Stimulated activated CD8-positive, alpha-beta memory T cell treated with anti-CD3 and anti-CD28 coated beads, Interleukin-7, amount 100 ng/mL, for 1 hour (primary cell): Measurements from ENCODE around the gene HSD17B4.
A peak's percentile ranks its signal among the peaks of the same experiment; 100 is the strongest.
"Not testable (repeated sequence)": the region's sequence is repeated elsewhere in the genome, so short reads cannot be mapped to it uniquely, and the experiment has no call there.

Experiments used
- DNase-seq, 2 donors: peaks; one replicate each; pipeline ENCODE4 v3.0.0-alpha.2; 2020; ENCODE audit warnings: low read depth in 2 of 2

Gene HSD17B4

DNA sequence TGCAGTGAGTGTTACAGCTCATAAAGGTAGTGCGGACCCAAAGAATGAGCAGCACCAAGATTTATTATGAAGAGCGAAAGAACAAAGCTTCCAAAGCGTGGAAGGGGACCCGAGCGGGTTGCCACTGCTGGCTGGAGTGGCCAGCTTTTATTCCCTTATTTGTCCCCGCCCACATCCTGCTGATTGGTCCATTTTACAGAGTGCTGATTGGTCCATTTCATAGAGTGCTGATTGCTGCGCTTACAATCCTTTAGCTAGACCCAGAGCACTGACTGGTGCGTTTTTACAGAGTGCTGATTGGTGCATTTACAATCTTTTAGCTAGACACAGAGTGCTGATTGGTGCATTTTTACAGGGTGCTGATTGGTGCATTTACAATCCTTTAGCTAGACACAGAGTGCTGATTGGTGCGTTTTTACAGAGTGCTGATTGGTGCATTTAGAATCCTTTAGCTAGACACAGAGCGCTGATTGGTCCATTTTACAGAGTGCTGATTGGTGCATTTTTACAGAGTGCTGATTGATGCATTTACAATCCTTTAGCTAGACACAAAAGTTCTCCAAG is 19.5 kb upstream of the HSD17B4 start:
- not testable (repeated sequence) for DNase-seq

DNA sequence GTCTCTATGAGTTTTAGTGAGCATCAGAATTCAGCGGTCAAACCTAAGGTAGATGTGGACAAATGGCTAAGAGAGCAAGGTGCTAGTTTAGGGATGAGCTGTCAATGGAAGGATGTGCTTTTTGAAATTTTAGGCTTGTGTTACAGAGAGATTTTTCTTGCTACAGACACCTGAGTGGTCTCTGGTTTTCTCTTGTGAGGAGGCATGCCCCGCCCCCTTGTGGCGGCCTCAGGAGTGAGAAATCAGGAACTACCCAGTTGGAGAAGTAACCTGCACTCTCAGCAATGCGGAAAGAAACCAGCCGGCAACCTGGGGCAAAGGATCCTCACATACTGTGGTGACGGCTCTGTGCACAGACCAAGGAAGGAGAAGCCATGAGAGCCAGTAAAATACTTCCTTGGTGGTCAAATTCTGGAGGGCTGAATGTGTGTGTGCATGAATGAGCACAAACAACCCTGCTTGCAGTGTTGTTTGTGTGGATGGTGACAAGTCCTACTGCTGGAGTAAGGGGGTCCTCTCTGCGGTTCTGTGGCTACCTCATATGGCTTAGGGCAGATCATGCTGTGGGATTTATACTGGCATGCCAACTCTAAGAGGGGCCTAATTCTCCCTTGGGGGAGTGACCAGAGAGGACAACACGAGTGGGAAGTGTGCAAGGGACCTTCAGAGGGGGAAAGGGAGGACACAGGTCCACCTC is 16.7 kb upstream of the HSD17B4 start:
- peak; percentile 41 to 63 for DNase-seq

DNA sequence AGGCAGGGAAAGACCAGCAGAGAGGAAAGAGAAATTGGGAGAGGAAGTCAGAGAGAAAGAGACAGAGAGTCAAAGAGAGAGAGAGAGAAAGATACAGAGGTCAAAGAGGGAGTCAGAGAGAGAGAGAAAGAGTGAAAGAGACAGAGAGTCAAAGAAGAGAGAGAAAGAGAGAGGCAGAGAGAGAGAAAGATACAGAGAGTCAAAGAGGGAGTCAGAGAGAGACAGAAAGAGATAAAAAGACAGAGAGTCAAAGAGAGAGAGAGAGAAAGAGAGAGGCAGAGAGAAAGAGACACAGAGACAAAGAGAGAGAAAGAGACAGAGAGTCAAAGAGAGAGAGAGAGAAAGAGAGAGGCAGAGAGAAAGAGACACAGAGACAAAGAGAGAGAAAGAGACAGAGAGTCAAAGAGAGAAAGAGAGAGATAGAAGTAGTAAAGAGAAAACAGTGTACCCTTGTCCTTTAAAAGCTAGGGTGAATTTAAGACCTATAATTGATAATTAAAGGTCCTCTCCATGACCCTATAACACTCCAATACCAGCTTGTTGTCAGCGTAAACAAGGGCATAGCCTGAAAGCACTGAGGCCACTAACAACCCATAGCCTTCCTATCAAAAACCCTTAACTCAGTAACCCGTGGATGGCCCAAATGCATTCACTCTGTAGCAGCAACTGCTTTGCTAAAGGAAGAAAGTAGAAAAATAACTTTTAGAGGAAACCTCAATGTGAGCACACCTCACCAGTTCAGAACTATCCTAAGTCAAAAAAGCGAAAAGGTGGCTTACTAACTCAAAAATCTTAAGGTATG is 14.3 kb upstream of the HSD17B4 start:
- not testable (repeated sequence) for DNase-seq

DNA sequence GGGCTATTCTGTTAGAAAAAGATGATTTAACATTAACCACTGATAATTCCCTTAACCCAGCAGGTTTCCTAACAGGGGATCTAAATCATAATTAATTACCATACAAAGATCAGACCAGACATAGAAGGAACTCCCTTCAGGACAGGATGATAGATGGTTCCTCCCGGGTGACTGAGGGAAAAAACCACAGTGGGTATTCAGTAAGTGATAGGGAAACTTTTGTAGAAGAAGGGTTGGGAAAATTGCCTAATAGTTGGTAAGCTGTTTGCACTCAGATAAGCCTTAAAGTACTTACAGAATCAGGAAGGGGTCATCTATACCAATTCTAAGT is 13.7 kb upstream of the HSD17B4 start:
- DNase-seq = not testable (repeated sequence)

DNA sequence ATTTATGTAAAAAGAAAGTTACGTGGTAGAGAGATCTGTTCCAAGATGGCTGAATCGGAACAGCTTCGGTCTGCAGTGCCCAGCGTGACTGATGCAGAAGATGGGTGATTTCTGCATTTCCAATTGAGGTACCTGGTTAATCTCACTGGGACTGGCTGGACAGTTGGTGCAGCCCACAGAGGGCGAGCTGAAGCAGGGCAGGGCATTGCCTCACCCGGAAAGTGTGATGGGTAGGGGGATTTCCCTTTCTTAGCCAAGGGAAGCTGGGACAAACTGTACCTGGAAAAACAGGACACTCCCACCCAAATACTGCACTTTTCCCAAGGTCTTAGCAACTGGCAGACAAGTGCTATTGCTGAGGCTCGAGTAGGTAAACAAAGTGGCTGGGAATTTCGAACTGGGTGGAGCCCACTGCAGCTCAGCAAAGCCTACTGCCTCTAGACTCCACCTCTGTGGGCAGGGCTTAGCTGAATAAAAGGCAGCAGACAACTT is 13.1 kb upstream of the HSD17B4 start:
- no peak for DNase-seq

DNA sequence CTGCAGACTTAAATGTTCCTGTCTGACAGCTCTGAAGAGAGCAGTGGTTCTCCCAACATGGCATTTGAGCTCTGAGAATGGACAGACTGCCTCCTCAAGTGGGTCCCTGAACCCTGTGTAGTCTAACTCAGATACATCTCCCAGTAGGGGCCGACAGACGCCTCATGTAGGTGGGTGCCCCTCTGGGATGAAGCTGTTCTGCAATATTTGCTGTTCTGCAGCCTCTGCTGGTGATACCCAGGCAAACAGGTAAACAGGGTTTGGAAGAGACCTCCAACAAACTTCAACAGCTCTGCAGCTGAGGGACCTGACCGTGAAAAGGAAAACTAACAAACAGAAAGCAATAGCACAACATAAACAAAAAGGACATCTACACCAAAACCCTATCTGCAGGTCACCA is 12.7 kb upstream of the HSD17B4 start:
- DNase-seq = not testable (repeated sequence)

DNA sequence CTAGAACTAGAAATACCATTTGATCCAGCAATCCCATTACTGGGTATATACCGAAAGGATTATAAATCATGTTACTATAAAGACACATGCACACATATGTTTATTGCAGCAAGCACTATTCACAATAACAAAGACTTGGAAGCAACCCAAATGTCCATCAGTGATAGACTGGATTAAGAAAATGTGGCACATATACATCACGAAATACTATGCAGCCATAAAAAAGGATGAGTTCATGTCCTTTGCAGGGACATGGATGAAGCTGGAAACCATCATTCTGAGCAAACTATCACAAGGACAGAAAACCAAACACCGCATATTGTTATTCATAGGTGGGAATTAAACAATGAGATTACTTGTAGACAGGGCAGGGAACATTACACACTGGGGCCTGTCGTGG is 7.7 kb upstream of the HSD17B4 start:
- DNase-seq = not testable (repeated sequence)

DNA sequence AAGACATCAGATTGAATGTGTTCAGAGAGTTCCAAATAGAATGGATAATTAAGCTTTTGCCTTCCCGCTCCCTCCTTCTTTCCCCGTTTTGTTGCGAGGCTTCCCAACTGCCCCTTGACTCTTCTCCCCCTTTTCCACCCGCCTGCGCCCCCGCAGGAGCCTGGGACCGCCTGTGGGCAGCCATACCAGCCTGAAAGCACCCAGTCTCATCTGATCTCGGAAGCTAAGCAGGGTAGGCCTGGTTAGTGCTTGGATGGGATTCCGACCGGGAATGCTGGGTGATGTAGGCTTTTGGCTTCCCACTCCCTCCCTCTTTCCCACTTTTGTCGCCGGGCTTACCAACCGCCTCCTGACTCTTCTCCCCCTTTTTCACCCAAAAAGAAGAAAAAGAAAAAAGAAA is 6.8 kb upstream of the HSD17B4 start:
- no peak for DNase-seq

DNA sequence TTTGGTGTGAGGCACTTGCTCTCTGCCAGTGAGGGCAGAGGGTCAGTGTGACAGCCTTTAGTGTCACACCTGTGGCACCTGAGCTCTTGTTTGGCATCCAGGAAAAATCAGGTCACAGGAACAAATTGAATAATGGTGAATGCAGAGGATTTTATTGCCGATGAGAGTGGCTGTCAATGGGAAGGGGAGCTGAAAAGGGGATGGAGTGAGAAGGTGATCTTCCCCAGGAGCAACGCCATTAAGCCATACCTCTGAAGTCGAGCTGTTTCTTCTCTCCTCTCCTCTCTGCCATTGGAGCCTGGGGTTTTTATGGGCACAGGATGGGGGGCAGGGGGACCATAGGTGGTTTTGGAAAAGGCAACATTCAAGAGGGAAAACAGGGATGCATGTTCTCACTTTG is 2.4 kb upstream of the HSD17B4 start:
- no peak for DNase-seq

DNA sequence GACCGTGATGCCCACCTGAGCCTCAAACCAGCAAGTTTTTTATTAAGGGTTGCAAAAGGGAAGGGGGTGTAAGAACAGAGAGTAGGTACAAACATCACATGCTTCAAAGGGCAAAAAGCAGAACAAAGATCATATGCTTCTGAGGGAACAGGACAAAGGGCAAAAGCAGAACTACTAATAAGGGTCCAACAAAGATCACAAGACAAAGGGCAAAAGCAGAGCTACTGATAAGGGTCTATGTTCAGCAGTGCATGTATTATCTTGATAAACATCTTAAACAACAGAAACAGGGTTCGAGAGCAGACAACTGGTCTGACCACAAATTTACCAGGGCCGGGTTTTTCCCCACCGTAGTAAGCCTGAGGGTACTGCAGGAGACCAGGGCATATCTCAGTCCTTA is 1.7 kb upstream of the HSD17B4 start:
- not testable (repeated sequence) for DNase-seq

DNA sequence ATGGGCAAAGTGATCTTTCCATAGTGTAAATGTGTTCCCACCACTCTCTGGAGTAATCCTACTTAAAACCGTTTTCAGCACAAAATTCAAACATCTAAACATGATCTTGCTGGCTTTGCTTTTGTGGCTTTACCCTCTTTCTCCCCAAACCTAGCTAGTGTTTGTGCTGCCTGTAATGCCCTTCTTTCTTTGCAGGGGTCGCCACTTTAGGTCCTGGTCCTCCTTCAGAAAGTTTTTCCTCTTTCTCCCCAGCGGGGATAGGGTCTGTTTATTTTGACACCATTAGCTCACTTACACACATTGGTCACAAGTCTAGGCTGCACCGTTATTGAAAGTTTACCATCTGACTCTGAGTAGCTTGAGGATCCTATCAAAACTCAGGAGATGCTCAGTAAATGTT is 736 bp upstream of the HSD17B4 start:
- DNase-seq = no peak

DNA sequence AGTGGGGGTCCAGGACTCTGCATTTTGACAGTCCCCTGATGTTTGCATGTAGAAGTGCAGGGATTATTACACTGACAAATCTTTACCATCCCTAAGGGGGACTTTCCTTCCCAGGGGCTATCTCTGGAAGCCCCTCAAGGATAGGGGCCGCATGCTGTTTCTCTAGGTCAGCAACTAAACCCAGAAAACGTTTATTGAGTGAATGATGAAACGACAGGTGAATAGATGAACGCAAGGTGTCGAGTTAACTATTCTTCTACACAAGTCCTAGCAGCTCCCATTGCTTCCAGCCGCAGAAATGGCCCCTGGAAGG is 281 bp upstream of the HSD17B4 start:
- DNase-seq = no peak

DNA sequence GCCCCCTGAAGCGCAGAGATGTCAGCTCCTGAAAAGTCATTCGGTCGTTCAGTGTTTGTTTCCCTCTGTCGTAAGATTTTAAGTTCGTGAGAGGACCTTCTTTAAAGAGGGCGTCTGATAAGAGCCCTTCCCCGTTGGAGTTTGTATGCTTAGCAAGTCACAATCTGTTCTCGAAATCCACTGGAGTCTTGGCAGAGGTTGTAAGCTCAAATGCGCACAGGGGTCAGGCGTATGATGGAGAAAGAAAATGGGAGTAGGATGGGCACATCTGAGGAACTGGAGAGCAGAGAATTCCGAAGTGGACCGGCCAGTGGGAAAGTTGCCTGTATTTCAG is 710 bp downstream of the HSD17B4 start:
- DNase-seq = no peak

DNA sequence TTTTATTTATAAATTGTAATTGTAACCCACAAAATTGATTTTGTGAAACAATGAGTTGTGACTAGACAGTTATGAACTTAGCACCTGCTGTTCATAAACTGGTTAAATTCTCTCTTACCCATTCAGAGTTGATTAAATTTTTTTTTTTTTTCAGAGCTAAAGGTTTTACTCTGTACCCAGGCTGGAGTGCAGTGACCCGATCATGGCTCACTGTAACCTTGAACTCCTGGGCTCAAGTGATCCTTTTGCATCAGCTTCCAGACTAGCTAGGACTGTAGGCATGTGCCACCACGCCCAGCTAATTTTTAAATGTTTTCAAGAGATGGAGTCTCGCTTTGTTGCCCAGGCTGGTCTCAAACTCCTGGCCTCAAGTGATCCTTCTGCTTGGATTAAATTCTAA is 1.9 kb downstream of the HSD17B4 start:
- DNase-seq = no peak

DNA sequence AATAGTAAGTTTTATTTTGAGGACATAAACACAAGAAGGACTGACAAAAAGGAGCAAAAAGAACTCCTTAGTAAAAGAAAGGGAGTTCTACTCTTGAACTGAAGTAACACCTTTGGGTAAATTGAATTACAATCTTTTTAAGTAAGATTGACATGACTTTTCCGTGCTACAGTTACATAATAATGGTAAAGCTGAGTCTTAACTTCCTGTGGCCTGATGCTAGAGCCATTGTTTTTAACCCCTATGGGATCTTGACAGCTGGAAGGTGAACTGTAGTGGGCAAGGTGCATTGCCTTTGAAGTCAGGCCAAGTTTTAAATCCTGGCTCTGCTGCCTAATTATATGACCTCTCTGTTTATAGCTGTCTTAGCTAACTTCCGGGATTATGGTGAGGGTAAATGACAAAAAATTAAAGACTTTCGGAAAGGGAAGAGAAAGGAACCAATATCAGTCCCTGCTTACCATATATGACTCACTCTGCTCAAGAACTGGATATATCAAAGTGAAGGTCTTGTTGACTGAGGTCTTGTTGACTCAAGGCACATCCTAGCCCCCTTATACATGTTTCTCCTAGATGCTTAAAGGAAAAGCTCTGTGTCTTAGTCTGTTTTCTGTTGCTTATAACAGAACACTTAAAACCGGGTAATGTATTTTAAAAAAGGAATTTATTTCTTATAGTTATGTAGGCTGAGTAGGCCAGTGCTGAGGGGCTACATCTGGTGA is 6.8 kb downstream of the HSD17B4 start:
- no peak for DNase-seq

DNA sequence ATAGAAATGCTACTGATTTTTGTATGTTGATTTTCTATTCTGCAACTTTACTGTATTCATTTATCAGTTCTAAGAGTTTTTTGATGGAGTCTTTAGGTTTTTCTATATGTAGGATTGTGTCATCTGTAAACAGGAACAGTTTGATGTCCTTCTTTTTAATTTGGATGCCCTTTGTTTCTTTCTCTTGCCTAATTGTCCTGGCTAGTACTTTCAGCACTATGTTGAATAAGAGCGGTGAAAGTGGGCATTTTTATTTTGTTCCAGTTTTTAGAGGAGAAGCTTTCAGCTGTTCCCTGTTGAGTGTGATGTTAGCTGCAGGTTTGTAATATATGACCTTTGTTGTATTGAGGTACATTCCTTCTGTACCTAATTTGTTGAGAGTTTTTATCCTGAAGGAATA is 13.3 kb downstream of the HSD17B4 start:
- DNase-seq = no peak

DNA sequence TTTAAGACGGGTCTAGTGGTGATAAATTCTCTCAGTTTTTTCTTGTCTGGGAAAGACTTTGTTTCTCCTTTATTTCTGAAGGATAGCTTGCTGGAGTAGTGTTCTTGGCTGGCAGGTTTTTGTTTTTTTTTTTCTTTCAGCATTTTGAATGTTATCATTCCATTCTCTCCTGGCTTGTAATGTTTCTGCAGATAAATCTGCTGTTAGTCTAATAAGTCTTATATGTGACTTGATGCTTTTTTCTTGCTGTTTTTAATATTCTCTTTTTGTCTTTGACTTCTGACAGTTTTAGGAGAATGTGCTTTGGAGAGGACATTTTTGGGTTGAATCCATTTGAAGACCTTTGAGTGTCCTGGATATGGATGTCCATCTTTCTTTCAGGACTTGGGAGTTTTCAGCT is 16.0 kb downstream of the HSD17B4 start:
- DNase-seq = no peak

DNA sequence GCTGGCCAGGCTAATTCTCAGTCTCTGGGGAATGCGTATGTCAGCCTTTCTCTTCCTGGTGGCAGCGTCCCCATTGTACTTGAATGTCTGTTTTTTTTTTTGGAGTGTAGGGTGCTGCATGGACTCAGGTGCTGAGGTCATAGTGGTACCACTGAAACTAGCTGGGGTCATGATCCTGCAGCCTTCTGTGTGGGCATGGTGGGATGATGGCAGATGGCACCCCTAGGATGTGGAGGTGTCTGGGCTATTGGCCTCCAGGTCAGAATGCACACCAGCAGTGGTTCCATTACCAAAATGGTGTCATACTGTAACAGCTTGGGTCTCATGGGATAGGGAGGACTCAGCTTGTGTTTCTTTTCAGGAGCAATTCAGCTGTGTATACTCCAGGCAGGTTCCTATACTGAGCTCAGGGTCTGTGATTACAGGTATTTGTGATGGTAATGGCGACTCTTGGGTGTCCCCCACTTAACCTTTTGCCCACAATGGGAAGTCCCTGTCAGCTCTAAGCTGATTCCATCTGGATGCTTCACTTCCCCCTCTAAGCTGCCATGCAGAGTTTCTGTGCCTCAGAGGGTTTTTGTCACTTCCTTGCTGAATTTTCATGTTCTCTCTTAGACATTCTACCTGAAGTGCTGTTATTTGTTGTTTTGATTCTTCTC is 17.9 kb downstream of the HSD17B4 start:
- no peak for DNase-seq

DNA sequence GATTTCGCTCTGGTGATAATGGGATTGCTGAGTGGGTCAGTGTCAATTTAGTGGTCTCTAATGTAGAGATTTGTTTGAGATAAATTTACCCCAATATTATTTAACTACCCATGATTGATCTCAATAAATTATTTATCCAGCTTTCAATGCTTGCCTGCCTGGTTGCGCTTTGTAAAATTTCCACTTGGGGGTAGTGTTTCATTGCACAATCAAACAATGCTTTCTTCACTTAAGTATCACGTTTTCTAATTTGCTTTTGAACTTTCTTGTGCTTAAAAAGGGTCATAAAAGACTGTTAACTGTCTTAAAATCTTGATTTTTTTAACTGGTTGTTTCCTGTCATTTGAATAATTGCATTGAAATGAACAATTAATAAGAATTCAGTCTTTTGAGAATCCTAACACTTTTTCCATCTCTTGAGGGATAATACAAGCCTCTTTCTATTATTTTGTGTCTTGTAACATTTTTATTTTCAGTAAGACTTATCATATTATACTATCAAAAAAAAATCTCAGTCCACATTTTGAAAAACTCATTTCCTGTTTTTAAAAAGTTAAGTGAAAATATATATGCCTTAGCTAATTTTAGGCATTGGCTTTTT is 18.7 kb downstream of the HSD17B4 start:
- DNase-seq = no peak

DNA sequence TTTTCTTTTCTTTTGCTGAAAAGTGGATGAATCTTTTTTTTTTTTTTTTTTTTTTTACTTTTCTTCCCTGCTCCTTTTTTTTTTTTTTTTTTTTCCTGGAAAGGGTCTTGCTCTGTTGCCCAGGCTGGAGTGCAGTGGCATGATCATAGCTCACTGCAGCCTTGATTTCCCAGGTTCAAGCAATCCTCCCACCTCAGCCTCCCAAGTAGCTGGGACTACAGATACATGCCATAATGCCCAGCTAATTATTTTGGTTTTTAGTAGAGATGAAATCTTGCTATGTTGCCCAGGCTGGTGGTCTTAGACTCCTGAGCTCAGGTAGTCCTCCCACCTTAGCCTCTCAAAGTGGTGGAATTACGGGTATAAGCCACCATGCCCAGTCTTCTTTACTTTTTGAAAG is 20.9 kb downstream of the HSD17B4 start:
- DNase-seq = no peak

DNA sequence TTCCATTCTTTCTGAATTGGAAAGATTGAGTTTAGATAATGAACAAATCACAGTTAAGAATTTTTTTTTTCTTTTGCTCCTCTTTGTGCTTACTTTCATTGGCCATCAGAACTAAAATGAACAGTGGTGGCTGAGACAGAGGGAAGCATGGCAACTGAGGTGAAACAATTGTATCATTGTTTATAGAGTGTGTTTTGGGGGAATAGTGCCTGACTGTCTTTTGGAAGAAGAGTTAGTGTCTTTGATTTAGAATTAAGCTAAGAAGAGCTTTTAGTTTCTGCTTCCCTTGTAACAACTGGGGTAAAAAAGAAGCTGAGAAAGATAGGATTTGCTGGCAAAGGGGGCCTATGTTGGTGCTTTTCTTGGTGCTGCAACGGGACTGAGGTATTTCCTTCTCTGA is 24.0 kb downstream of the HSD17B4 start:
- DNase-seq = no peak

DNA sequence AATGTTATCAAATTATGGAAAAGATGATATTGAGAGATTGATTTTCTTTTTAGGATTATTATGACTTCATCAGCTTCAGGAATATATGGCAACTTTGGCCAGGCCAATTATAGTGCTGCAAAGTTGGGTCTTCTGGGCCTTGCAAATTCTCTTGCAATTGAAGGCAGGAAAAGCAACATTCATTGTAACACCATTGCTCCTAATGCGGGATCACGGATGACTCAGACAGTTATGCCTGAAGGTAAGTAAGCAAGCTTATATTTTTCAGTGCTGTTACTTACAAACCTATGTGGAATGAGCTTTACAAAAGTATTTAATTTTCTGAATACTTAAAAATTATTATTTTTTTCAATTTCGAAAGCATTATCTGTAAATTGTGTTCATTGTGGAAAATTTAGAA is 26.5 kb downstream of the HSD17B4 start:
- DNase-seq = no peak
